HL-60 (cell line): ENCODE results near the gene ZNF740.

Experiments used
- DNase-seq, 2 experiments: peaks; one replicate each; pipeline ENCODE4 v3.0.0-alpha.2; 2010 to 2020; ENCODE audit warnings: low read depth in 1 of 2, low spot score in 1 of 2
- H3K27ac ChIP-seq: fragments of 250-450 bp; sonication (Bioruptor Pico); replicated peaks from 2 replicates; pipeline ENCODE4 v1.5.1; 2020; ENCODE audit warnings: mild to moderate bottlenecking, moderate library complexity
- H3K27me3 ChIP-seq: fragments of 250-450 bp; sonication (Bioruptor Pico); 2 replicates; pipeline ENCODE4 v1.5.1; 2021; ENCODE audit warnings: mild to moderate bottlenecking, moderate library complexity; ENCODE audit not compliant: insufficient read depth, poor library complexity, severe bottlenecking
- H3K4me3 ChIP-seq: replicated peaks from 2 replicates; pipeline ENCODE4 v1.5.1; 2011; ENCODE audit warnings: mild to moderate bottlenecking, control low read depth, low read length; ENCODE audit not compliant: insufficient read depth
- CTCF ChIP-seq: IDR thresholded peaks from one replicate; pipeline ENCODE4 v1.5.1; 2011; ENCODE audit warnings: low read length, control low read depth, inconsistent platforms; ENCODE audit not compliant: insufficient read depth
- GABPA ChIP-seq: IDR thresholded peaks from 2 replicates; pipeline ENCODE4 v1.6.1; 2012; ENCODE audit warnings: low read depth
- POLR2AphosphoS5 ChIP-seq: IDR thresholded peaks from 2 replicates; pipeline ENCODE4 v1.6.1; 2012; ENCODE audit warnings: low read depth
- REST ChIP-seq: IDR thresholded peaks from 2 replicates; pipeline ENCODE4 v1.6.1; 2012; ENCODE audit warnings: low read depth; ENCODE audit not compliant: insufficient replicate concordance
- SPI1 ChIP-seq: IDR thresholded peaks from 2 replicates; pipeline ENCODE4 v1.6.1; 2012; ENCODE audit warnings: low read depth, mild to moderate bottlenecking, borderline replicate concordance

ZNF740 gene

GRCh38 chr12:53181935-53182334 is 1.4 kb downstream of the ZNF740 start:
- TF ChIP-seq REST (no peak), POLR2AphosphoS5 (no peak), CTCF (no peak), SPI1 (no peak), GABPA (no peak)
- H3K27ac ChIP-seq = no peak overlapping the region
- DNase-seq = no peak
- peak overlapping the region; percentile 82; the same call in 1 of the 2 replicates for H3K4me3 ChIP-seq
- H3K27me3 ChIP-seq = no peaks in the 10 kb centered on the region

GRCh38 chr12:53182903-53183302 is 2.4 kb downstream of the ZNF740 start:
- peak; percentile 44; the same call in 1 of the 2 replicates for TF ChIP-seq SPI1
- TF ChIP-seq POLR2AphosphoS5 = no peak
- TF ChIP-seq REST = no peak

GRCh38 chr12:53184828-53185227 is 4.3 kb downstream of the ZNF740 start:
- no peak for DNase-seq
- Histone ChIP-seq H3K27ac (no peak overlapping the region), H3K4me3 (no peak overlapping the region), H3K27me3 (no peaks in the 10 kb centered on the region)
- TF ChIP-seq GABPA (no peak), POLR2AphosphoS5 (no peak), SPI1 (no peak), CTCF (no peak), REST (no peak)

More at GRCh38 chr12:53182903-53183302, 2.4 kb downstream of the ZNF740 start:
- DNase-seq = peak in 1 of 2 experiments; percentile 83
- peak overlapping the region; percentile 11; the same call in 1 of the 2 replicates for H3K4me3 ChIP-seq
- no peaks in the 10 kb centered on the region for H3K27me3 ChIP-seq
- H3K27ac ChIP-seq = no peak overlapping the region
